Heart left ventricle (tissue), 16 donors: ENCODE results near the gene LRP1B. TPM values are rescaled to one million over a fixed set of nuclear protein-coding genes. Genes with fewer than 3 reads are reported as not detected.
"Not testable (repeated sequence)": the region's sequence is repeated elsewhere in the genome, so short reads cannot be mapped to it uniquely, and the experiment has no call there.

Experiments used
- ATAC-seq, 4 donors: fragments of 200-7000 bp; cut with Tn5 transposase; one replicate each; pipeline ENCODE4 v1.9.1; 2020 to 2022; ENCODE audit warnings: moderate library complexity in 4 of 4, mild to moderate bottlenecking in 3 of 4, moderate number of reproducible peaks in 1 of 4
- DNase-seq, 5 donors: peaks; one replicate each; pipeline ENCODE4 v3.0.0-alpha.2; 2020
- H3K27ac ChIP-seq, 12 donors: fragments of 200-600 bp; sonication (generic) in 4 of 12; one replicate each; pipeline versions ENCODE4 v1.5.0 to v1.8.0; 2016 to 2022; ENCODE audit warnings: mild to moderate bottlenecking in 2 of 12
- H3K27me3 ChIP-seq, 9 donors: fragments of 200-600 bp; sonication (generic) in 2 of 9; one replicate each; pipeline versions ENCODE4 v1.5.1 to v1.8.0; 2016 to 2022; ENCODE audit warnings: mild to moderate bottlenecking in 3 of 9
- H3K36me3 ChIP-seq, 9 donors: fragments of 200-600 bp; sonication (generic) in 2 of 9; one replicate each; pipeline versions ENCODE4 v1.5.0 to v1.8.0; 2018 to 2022; ENCODE audit warnings: mild to moderate bottlenecking in 2 of 9
- H3K4me1 ChIP-seq, 12 donors: fragments of 200-600 bp; sonication (generic) in 4 of 12; one replicate each; pipeline versions ENCODE4 v1.5.0 to v1.8.0; 2016 to 2022; ENCODE audit warnings: mild to moderate bottlenecking in 3 of 12
- H3K4me3 ChIP-seq, 12 donors: fragments of 200-600 bp; sonication (generic) in 4 of 12; one replicate each; pipeline versions ENCODE4 v1.5.0 to v1.8.0; 2017 to 2022; ENCODE audit warnings: mild to moderate bottlenecking in 9 of 12, moderate library complexity in 4 of 12
- H3K9me3 ChIP-seq, 12 donors: fragments of 200-600 bp; sonication (generic) in 4 of 12; one replicate each; pipeline versions ENCODE4 v1.5.0 to v1.8.0; 2016 to 2022; ENCODE audit warnings: mild to moderate bottlenecking in 1 of 12
- POLR2A ChIP-seq, 2 donors: fragments of 450-650 bp; IDR thresholded peaks; one replicate each; pipeline ENCODE4 v1.6.1; 2017; ENCODE audit warnings: antibody characterized with exemption in 2 of 2, mild to moderate bottlenecking in 2 of 2, moderate library complexity in 2 of 2
- WGBS, 4 donors: extraction: QIAGEN DNeasy Blood & Tissue Kit in 2 of 4; methylation state at CpG; one replicate each; pipeline versions ENCODE4 v1.1.5 to v1.1.7; 2013 to 2018; 5-methylcytosine and 5-hydroxymethylcytosine counted together
- intact Hi-C, 10 donors: fragments of 100-400 bp; cut with DNase I; formaldehyde crosslinking; loops; one replicate each; pipeline versions ENCODE4 v1.11.1 to v1.14.2; 2022
- polyA plus RNA-seq, 2 donors: library from polyadenylated mRNA; stranded (reverse); fragments of 200-250 nt; gene quantifications; one replicate each; pipeline ENCODE4 v1.2.3, GENCODE V29; 2013
- total RNA-seq, 9 donors: library from RNA; depleted of rRNA in 2 of 9; stranded (reverse); fragments of >200 nt in 2 of 9; fragmentation: NEBNext Ultra II Directional in 3 of 9; extraction: Animal tissue kit (Norgen Biotek cat#: 25700) in 3 of 9; gene quantifications; one replicate each; pipeline versions ENCODE4 v1.1.0 to v1.2.4, GENCODE V29; 2016 to 2023
- TF ChIP-seq, protein P1 (sequence below), 12 donors: fragments of 200-600 bp; sonication (generic) in 4 of 12; IDR thresholded peaks; one replicate each; pipeline versions ENCODE4 v1.5.0 to v1.8.0; 2018 to 2022; ENCODE audit warnings: antibody characterized with exemption in 12 of 12, mild to moderate bottlenecking in 5 of 12
- donor health status: ischemic (EF 13 %, LVEDD 7.1; RV severe dilation, severe dysfunction).
- donor health status: healthy with polysubstance abuse.
- donor health status: DM: no; HTN: yes; CAD: no.
- donor health status: DM: no; HTN: no; CAD: no.
- donor health status: ischemic (EF 25% LVEDD 6.9; RV normal size, moderate dysfunction).
- donor health status: ischemic (EF 25% LVEDD 5.7; RV mildly dilated, moderate dysfunction).
- donor health status: healthy.
- donor health status: DM: yes; HTN: yes; CAD: no.
- donor health status: ischemic (EF 35%, LVEDD 5.7; RV mildly dilated, moderate dysfunction).
- donor health status: nonischemic (EF 11% LVEDD 7.7; RV severe dilation, severe dysfunction).
- donor health status: DM: yes; HTN: yes; CAD: no.
- donor health status: PGD.
- donor health status: ischemic (EF 29% LVEDD 5.4; RV normal size, mild dysfunction).
- donor health status: nonischemic (EF 23%, LVEDD 6.1; RV moderate dilation, normal function).

LRP1B gene
- total and polyA plus RNA-seq, 11 donors = 0.01 to 0.19 (median 0.11) TPM; not detected in 2

DNA sequence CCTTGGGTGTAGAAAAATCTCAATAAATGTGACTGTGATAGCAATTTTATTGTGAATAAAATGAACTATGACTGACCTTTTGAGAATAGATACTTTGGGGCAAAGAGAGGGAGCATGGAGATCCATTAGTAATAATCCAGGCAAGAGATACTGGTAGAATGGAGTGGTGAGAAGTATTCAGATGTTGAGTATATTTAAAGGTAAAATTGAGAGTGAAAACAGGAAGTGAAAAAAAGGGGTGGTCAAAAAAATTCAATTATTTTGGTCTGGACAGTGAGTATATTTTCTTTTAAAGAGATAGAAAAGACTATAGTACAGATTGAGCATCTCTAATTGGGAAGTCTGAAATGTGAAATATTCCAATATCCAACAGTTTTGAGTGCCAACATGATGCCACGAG lies 1835.0 kb downstream of the LRP1B start:
- TF ChIP-seq, protein P1, sequence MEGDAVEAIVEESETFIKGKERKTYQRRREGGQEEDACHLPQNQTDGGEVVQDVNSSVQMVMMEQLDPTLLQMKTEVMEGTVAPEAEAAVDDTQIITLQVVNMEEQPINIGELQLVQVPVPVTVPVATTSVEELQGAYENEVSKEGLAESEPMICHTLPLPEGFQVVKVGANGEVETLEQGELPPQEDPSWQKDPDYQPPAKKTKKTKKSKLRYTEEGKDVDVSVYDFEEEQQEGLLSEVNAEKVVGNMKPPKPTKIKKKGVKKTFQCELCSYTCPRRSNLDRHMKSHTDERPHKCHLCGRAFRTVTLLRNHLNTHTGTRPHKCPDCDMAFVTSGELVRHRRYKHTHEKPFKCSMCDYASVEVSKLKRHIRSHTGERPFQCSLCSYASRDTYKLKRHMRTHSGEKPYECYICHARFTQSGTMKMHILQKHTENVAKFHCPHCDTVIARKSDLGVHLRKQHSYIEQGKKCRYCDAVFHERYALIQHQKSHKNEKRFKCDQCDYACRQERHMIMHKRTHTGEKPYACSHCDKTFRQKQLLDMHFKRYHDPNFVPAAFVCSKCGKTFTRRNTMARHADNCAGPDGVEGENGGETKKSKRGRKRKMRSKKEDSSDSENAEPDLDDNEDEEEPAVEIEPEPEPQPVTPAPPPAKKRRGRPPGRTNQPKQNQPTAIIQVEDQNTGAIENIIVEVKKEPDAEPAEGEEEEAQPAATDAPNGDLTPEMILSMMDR (IDR thresholded peaks at IDR 0.05) = no peak
- TF ChIP-seq POLR2A (IDR thresholded peaks at IDR 0.05) = no peak
- intact Hi-C loops = no loop called here
- no peak overlapping the region for H3K27ac ChIP-seq
- WGBS, 4 donors = 84 to 89% (median 87%) methylated on average over 1 of the region's 1 CpG
- H3K9me3 ChIP-seq = peaks cover 0 to 6% (median 0%) of the 10 kb centered on the region in 12 donors
- ATAC-seq = no peak
- no peaks in the 10 kb centered on the region for H3K4me1 ChIP-seq
- no peaks in the 10 kb centered on the region for H3K27me3 ChIP-seq
- H3K36me3 ChIP-seq = no peaks in the 10 kb centered on the region
- H3K4me3 ChIP-seq = no peak overlapping the region
- no peak for DNase-seq

DNA sequence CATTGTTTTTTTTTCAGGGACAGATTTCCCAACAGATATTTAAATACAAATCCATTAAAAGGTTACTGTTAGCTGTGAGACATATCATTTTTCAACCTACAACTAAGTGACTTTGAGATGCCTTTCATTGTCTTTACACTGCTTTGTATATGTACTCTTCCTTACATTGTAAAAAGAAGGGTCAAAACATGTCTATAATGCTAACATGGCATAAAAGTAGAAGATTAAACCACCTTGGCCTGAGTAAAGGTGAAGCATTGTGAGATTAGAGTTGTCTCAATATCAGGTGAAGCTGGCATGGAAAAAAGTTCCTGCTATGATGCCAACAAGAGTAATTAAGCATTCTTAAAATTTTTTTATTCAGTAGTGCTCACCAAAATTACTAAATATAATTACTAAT lies 1842.1 kb downstream of the LRP1B start:
- TF ChIP-seq, protein P1 (IDR thresholded peaks at IDR 0.05) = no peak
- no peak for TF ChIP-seq POLR2A (IDR thresholded peaks at IDR 0.05)
- no peaks in the 10 kb centered on the region for H3K36me3 ChIP-seq
- intact Hi-C loops = no loop called here
- H3K4me1 ChIP-seq = no peaks in the 10 kb centered on the region
- H3K27me3 ChIP-seq = no peaks in the 10 kb centered on the region
- no peak for DNase-seq
- H3K27ac ChIP-seq = no peak overlapping the region
- ATAC-seq = no peak
- no peak overlapping the region for H3K4me3 ChIP-seq
- H3K9me3 ChIP-seq = peaks cover 0 to 6% (median 0%) of the 10 kb centered on the region in 12 donors

DNA sequence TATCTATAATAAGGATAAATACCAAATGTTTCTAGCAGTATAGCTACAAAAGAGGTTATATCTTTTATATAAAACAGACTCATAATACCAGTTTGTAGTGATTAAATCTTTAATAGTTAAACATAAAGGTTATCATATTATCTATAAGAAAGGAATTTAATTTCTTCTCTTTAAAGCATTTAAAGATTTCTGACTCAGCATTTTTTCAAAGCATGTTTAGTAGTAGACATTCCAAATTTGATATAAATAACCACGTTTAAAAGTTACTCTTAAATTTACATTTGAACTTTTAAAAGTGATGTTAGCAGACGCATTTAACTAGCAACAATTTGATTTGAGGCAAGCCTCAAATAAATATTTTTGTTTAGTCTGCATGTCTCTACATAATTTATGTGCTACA lies 1842.6 kb downstream of the LRP1B start:
- H3K27ac ChIP-seq = no peak overlapping the region
- no peak for DNase-seq
- H3K9me3 ChIP-seq = peaks cover 0 to 6% (median 0%) of the 10 kb centered on the region in 12 donors
- intact Hi-C loops = no loop called here
- TF ChIP-seq, protein P1 (IDR thresholded peaks at IDR 0.05) = no peak
- TF ChIP-seq POLR2A (IDR thresholded peaks at IDR 0.05) = no peak
- H3K36me3 ChIP-seq = no peaks in the 10 kb centered on the region
- ATAC-seq = no peak
- no peaks in the 10 kb centered on the region for H3K27me3 ChIP-seq
- H3K4me1 ChIP-seq = no peaks in the 10 kb centered on the region
- H3K4me3 ChIP-seq = no peak overlapping the region
- WGBS, 4 donors = 58 to 66% (median 63%) methylated on average over 2 of the region's 2 CpGs

DNA sequence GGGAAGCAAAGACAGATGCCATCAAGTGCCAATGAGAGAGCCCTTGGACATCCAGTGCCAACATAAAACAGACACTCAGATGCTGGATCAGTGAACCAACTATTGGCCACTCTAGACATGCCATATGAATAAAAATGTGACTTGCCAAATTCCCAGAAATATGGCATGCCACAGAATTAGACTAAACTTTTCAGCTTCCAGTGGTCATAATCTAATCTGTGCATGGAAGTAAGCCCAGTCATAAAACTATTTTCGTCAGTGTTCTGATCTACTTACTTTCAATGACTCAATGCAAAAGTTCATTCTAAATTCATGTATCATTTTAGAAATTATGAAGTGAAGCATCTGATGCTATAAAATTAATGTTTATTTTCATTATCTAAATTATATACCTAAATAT lies 1844.4 kb downstream of the LRP1B start:
- intact Hi-C loops = no loop called here
- no peaks in the 10 kb centered on the region for H3K27me3 ChIP-seq
- H3K27ac ChIP-seq = no peak overlapping the region
- H3K36me3 ChIP-seq = no peaks in the 10 kb centered on the region
- no peak for ATAC-seq
- WGBS, 4 donors = 36 to 52% (median 46%) methylated on average over 1 of the region's 1 CpG
- TF ChIP-seq POLR2A (IDR thresholded peaks at IDR 0.05) = no peak
- TF ChIP-seq, protein P1 (IDR thresholded peaks at IDR 0.05) = no peak
- no peak for DNase-seq
- no peaks in the 10 kb centered on the region for H3K9me3 ChIP-seq
- H3K4me1 ChIP-seq = no peaks in the 10 kb centered on the region
- no peak overlapping the region for H3K4me3 ChIP-seq

DNA sequence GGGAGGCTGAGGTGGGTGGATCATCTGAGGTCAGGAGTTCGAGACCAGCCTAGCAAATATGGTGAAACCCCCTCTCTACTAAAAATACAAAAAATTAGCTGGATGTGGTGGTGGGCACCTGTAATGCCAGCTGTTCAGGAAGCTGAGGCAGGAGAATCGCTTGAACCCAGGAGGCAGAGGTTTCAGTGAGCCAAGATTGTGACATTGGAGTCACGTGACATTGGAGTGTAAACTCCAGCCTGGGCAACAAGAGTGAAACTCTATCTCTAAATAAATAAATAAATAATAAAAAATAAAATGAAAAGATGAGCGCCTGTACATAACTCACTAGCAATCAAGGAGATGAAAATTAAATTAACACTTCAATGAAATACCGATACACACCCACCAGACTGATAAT lies 1853.5 kb downstream of the LRP1B start:
- H3K27me3 ChIP-seq, ATAC-seq, H3K4me3 ChIP-seq, intact Hi-C loops, H3K9me3 ChIP-seq, DNase-seq, H3K4me1 ChIP-seq, H3K27ac ChIP-seq, H3K36me3 ChIP-seq: not testable (repeated sequence)
- WGBS, 4 donors = 48 to 93% (median 58%) methylated on average over 4 to 5 of the region's 5 CpGs
